K562 (cell line): ENCODE results near the gene FNDC1. TPM values are rescaled to one million over a fixed set of nuclear protein-coding genes. Genes with fewer than 3 reads are reported as not detected.

Experiments
- ATAC-seq: fragments of 200-7000 bp; cut with Tn5 transposase; 3 replicates; pipeline ENCODE4 v1.9.1; 2020; ENCODE audit warnings: moderate library complexity
- BruUV-seq: library from RNA; stranded (reverse); fragments of 400-500 nt; replicated peaks from 2 replicates; lab custom pipeline; 2021; lab: Mats Ljungman, UMichigan
- CTCF ChIA-PET: fragments of 300-600 bp; formaldehyde crosslinking; extraction: SDS; loops from one replicate; lab custom pipeline; 2021; ENCODE audit warnings: low intra/inter-chr PET ratio; lab: Yijun Ruan, JAX
- POLR2A ChIA-PET: fragments of 300-600, 350-650 bp; sonication (Branson Sonifier 250); formaldehyde crosslinking; extraction: SDS; loops from one replicate; lab custom pipeline; 2021; ENCODE audit warnings: antibody characterized with exemption, inconsistent platforms; lab: Yijun Ruan, JAX
- DNase-seq, 4 experiments: peaks; one replicate each; pipeline versions ENCODE4 v3.0.0 to v3.0.0-alpha.2; 2011 to 2018; ENCODE audit warnings: low spot score in 3 of 4, mixed read lengths in 3 of 4; ENCODE audit errors: extremely low read depth in 1 of 4
- FAIRE-seq: peaks from 2 replicates; lab custom pipeline; 2011; peaks lifted over from hg19 to GRCh38; lab: Jason Lieb, UNC
- H2AFZ ChIP-seq: 2 replicates; pipeline ENCODE4 v1.6.0; 2011; ENCODE audit warnings: low read depth, low read length, control low read depth, inconsistent platforms
- H3K27ac ChIP-seq: fragments of 200-600 bp; 3 replicates; pipeline ENCODE4 v1.8.0; 2011; ENCODE audit warnings: low read depth, mild to moderate bottlenecking, control low read depth, inconsistent platforms, low read length, moderate library complexity, mixed read lengths; ENCODE audit errors: extremely low read depth
- H3K27me3 ChIP-seq, 2 experiments: fragments of 300-600 bp in 1 of 2; 2 replicates in 1 of 2; 3 replicates in 1 of 2; pipeline versions ENCODE4 v1.6.0 to v1.8.0; 2011; ENCODE audit warnings: inconsistent platforms in 2 of 2, low read length in 2 of 2, mild to moderate bottlenecking in 1 of 2, mixed read lengths in 1 of 2, moderate library complexity in 1 of 2; ENCODE audit not compliant: control insufficient read depth in 2 of 2, insufficient read depth in 2 of 2
- H3K36me3 ChIP-seq: fragments of 300-600 bp; 3 replicates; pipeline ENCODE4 v1.8.0; 2011; ENCODE audit warnings: mild to moderate bottlenecking, low read length, inconsistent platforms; ENCODE audit not compliant: control insufficient read depth, insufficient read depth
- H3K4me1 ChIP-seq, 2 experiments: fragments of 200-600 bp in 1 of 2; replicated peaks in 1 of 2; 2 replicates in 1 of 2; 3 replicates in 1 of 2; pipeline versions ENCODE4 v1.5.1 to v1.8.0; 2011; ENCODE audit warnings: inconsistent platforms in 2 of 2, low read length in 2 of 2, mild to moderate bottlenecking in 1 of 2, mixed read lengths in 1 of 2, moderate library complexity in 1 of 2; ENCODE audit not compliant: control insufficient read depth in 2 of 2, insufficient read depth in 2 of 2
- H3K4me2 ChIP-seq: 2 replicates; pipeline ENCODE4 v1.6.1; 2011; ENCODE audit warnings: low read length, control low read depth, inconsistent platforms, mixed read lengths; ENCODE audit not compliant: insufficient read depth
- H3K4me3 ChIP-seq: fragments of 200-600 bp; sonication (generic), shearing (Covaris generic); 2 replicates; pipeline ENCODE4 v1.5.1; 2016; ENCODE audit warnings: control low read depth, inconsistent platforms
- H3K79me2 ChIP-seq: fragments of 200-600 bp; 3 replicates; pipeline ENCODE4 v1.8.0; 2011; ENCODE audit warnings: low read length, inconsistent platforms; ENCODE audit not compliant: control insufficient read depth, insufficient read depth
- H3K9ac ChIP-seq, 2 experiments: 2 replicates each; pipeline versions ENCODE4 v1.6.0 to v1.6.1; 2011; ENCODE audit warnings: low read depth in 2 of 2, low read length in 2 of 2, control low read depth in 1 of 2, inconsistent platforms in 1 of 2, mild to moderate bottlenecking in 1 of 2, mixed read lengths in 1 of 2; ENCODE audit not compliant: insufficient read depth in 1 of 2
- H3K9me1 ChIP-seq: one replicate; pipeline ENCODE4 v1.6.0; 2011; ENCODE audit warnings: inconsistent platforms, mild to moderate bottlenecking, low read length, moderate library complexity; ENCODE audit not compliant: control insufficient read depth, insufficient read depth
- H3K9me3 ChIP-seq: replicated peaks from 2 replicates; pipeline ENCODE4 v1.5.1; 2011; ENCODE audit warnings: low read depth, low read length, inconsistent platforms; ENCODE audit not compliant: control insufficient read depth, insufficient read depth
- H4K20me1 ChIP-seq: replicated peaks from 2 replicates; pipeline ENCODE4 v1.6.1; 2011; ENCODE audit warnings: low read length, inconsistent platforms, mixed read lengths; ENCODE audit not compliant: control insufficient read depth, insufficient read depth
- AFF1 ChIP-seq, 2 experiments: fragments of 450-650 bp; IDR thresholded peaks; 2 replicates each; pipeline ENCODE4 v1.6.1; 2018; ENCODE audit warnings: mild to moderate bottlenecking in 2 of 2, low read depth in 1 of 2; ENCODE audit not compliant: partially characterized antibody in 2 of 2
- CHD2 ChIP-seq: IDR thresholded peaks from 2 replicates; pipeline ENCODE4 v1.6.1; 2011; ENCODE audit warnings: low read depth, low read length
- ELF1 ChIP-seq: fragments of 200-800 bp; sonication (Bioruptor generic); IDR thresholded peaks from 2 replicates; pipeline ENCODE4 v1.6.1; 2016; ENCODE audit warnings: missing genetic modification characterization, missing compliant biosample characterization
- FOXK1 ChIP-seq: sonication (generic); formaldehyde crosslinking; IDR thresholded peaks from 2 replicates; pipeline ENCODE4 v1.8.0; 2022; ENCODE audit warnings: missing genetic modification reagents, mild to moderate bottlenecking, borderline replicate concordance
- PATZ1 ChIP-seq: fragments of 250-450 bp; sonication (Bioruptor Pico); IDR thresholded peaks from 2 replicates; pipeline ENCODE4 v1.5.0; 2020; ENCODE audit warnings: mild to moderate bottlenecking, borderline replicate concordance
- PHF20 ChIP-seq: fragments of 450-650 bp; IDR thresholded peaks from 2 replicates; pipeline ENCODE4 v1.6.1; 2018; ENCODE audit not compliant: partially characterized antibody
- RUNX1 ChIP-seq: sonication (generic); IDR thresholded peaks from 2 replicates; pipeline ENCODE4 v1.6.1; 2016; ENCODE audit warnings: antibody characterized with exemption, low read depth
- SIN3B ChIP-seq: fragments of 450-650 bp; IDR thresholded peaks from 2 replicates; pipeline ENCODE4 v1.6.1; 2017; ENCODE audit warnings: low read depth, mild to moderate bottlenecking, moderate library complexity
- ZBTB9 ChIP-seq: fragments of 450-650 bp; formaldehyde crosslinking; IDR thresholded peaks from 2 replicates; pipeline ENCODE4 v1.4.0; 2020; ENCODE audit warnings: mild to moderate bottlenecking, moderate library complexity
- ZNF217 ChIP-seq: sonication (generic); formaldehyde crosslinking; IDR thresholded peaks from 2 replicates; pipeline ENCODE4 v1.8.0; 2022; ENCODE audit warnings: mild to moderate bottlenecking, missing genetic modification reagents
- ZNF253 ChIP-seq: fragments of 250-450 bp; sonication (Bioruptor Pico); conservative IDR thresholded peaks from 2 replicates; pipeline ENCODE4 v1.6.1; 2021; ENCODE audit warnings: mild to moderate bottlenecking
- ZNF277 ChIP-seq: fragments of 250-450 bp; sonication (Bioruptor Pico); IDR thresholded peaks from 2 replicates; pipeline ENCODE4 v1.8.0; 2022; ENCODE audit warnings: inconsistent platforms, mild to moderate bottlenecking, moderate library complexity, borderline replicate concordance
- ZNF583 ChIP-seq: fragments of 250-450 bp; sonication (Bioruptor Pico); IDR thresholded peaks from 2 replicates; pipeline ENCODE4 v1.4.0; 2020
- ZNF668 ChIP-seq: fragments of 250-450 bp; sonication (Bioruptor Pico); IDR thresholded peaks from 2 replicates; pipeline ENCODE4 v1.8.0; 2022; ENCODE audit warnings: mild to moderate bottlenecking, inconsistent platforms
- ZNF77 ChIP-seq: fragments of 250-450 bp; sonication (Bioruptor Pico); IDR thresholded peaks from 2 replicates; pipeline ENCODE4 v1.5.0; 2020
- WGBS: fragments of 100-300 bp; shearing (Covaris generic); methylation state at CpG from one replicate; pipeline ENCODE4 v1.1.6; 2016; ENCODE audit warnings: low coverage, mixed read lengths; ENCODE audit not compliant: insufficient coverage; ENCODE audit errors: missing lambda C conversion rate; 5-methylcytosine and 5-hydroxymethylcytosine counted together
- in situ Hi-C: fragments of 300-500 bp; cut with MboI; formaldehyde crosslinking; loops from 4 replicates; pipeline ENCODE4 v1.15.0; 2018; ENCODE audit warnings: inconsistent platforms, mixed read lengths
- intact Hi-C: fragments of 100-400 bp; cut with micrococcal nuclease; formaldehyde crosslinking; loops from 2 replicates; pipeline ENCODE4 v1.14.2; 2022
- polyA plus RNA-seq, 8 experiments: library from polyadenylated mRNA; depleted of rRNA in 4 of 8; stranded (reverse) in 5 of 8; unstranded in 3 of 8; fragments of >200 nt; fragmentation: Nextera tagmentation in 2 of 8; fragmentation: Illumina TruSeq in 1 of 8; extraction: Ambion mirVana in 2 of 8; extraction: Trizol in 1 of 8; gene quantifications; 2 replicates each; pipeline versions ENCODE4 v1.2.1 to v1.2.3, GENCODE V29; 2011 to 2014; ENCODE audit warnings: inconsistent platforms in 1 of 8, missing spikeins in 1 of 8
- total RNA-seq, 7 experiments: library from RNA; depleted of rRNA in 6 of 7; stranded (reverse); fragments of >200 nt in 6 of 7; fragmentation: Illumina TruSeq in 2 of 7; extraction: Trizol in 2 of 7; gene quantifications; 2 replicates each; pipeline versions ENCODE4 v1.2.1 to v1.2.3, GENCODE V29; 2011 to 2021; ENCODE audit warnings: low replicate concordance in 1 of 7

Gene FNDC1
- total and polyA plus RNA-seq, 9 of the 15 experiments (the other 6 are each of a cell fraction or from before 2014, with no cell fraction given): not detected

- no peak for ATAC-seq
- no peak for FAIRE-seq
- DNase-seq: no peak
- Histone ChIP-seq H3K79me2 (no peaks in the 10 kb centered on the region), H3K27me3 (peaks cover 0 to 9% of the 10 kb centered on the region in 2 experiments; a peak in 3 of 5 replicates), H3K27ac (no peak overlapping the region), H3K4me1 (no peaks in the 10 kb centered on the region), H3K9me1 (no peaks in the 10 kb centered on the region), H3K4me2 (no peak overlapping the region), H2AFZ (no peak overlapping the region), H3K4me3 (no peak overlapping the region), H4K20me1 (no peaks in the 10 kb centered on the region), H3K9me3 (no peaks in the 10 kb centered on the region), H3K36me3 (no peaks in the 10 kb centered on the region), H3K9ac (no peak overlapping the region)
- ChIA-PET POLR2A (interaction anchor here (0.6 to 1.6 kb wide), 5 partner anchors 8 to 204 kb away, joined by 3 to 6 read pairs (median 4); partner anchors contain the start of gene TAGAP), CTCF (no interaction called here)
- 0% methylated on average over 3 of the region's 3 CpGs for WGBS
- BruUV-seq: no TSS peak
- in situ Hi-C loops: no loop called here
- intact Hi-C loops: no loop called here
- no peak for TF ChIP-seq ELF1 (tag)
- no peak for TF ChIP-seq FOXK1 (CRISPR knock-in tag)
- TF ChIP-seq ZNF217 (CRISPR knock-in tag): no peak
- TF ChIP-seq ZNF253: no peak
- no peak for TF ChIP-seq ZNF77 (CRISPR knock-in tag)
- TF ChIP-seq SIN3B: no peak
- no peak for TF ChIP-seq PATZ1 (CRISPR knock-in tag)
- TF ChIP-seq ZNF583: no peak
- no peak for TF ChIP-seq ZNF668 (CRISPR knock-in tag)
- TF ChIP-seq ZNF277 (CRISPR knock-in tag): no peak
- no peak for TF ChIP-seq AFF1 (IDR thresholded peaks at IDR 0.05; ENCODE audit: low read depth in 1 of 2, partially characterized antibody in 2 of 2)
- no peak for TF ChIP-seq PHF20
- TF ChIP-seq CHD2: no peak
- TF ChIP-seq ZBTB9 (CRISPR knock-in tag): no peak
- TF ChIP-seq RUNX1: no peak
Measured at GRCh38 chr6:159249128-159249527, 79.9 kb downstream of the FNDC1 start.
